ENCODE results near the gene INHBB. TPM values are rescaled to one million over a fixed set of nuclear protein-coding genes. Genes with fewer than 3 reads are reported as not detected.

INHBB gene
- 0.27 TPM for total RNA-seq (2021; ENCODE audit: unreplicated experiment)
- polyA plus RNA-seq (2012): 0.26 TPM in 2 replicates
- percentile 15 among the genes with signal in this experiment for Bru-seq, nascent RNA
- percentile 15 among the genes with signal in this experiment for BruChase-seq, experiment 1, labeled RNA remaining after a 6-hour chase
- percentile 29 among the genes with signal in this experiment for BruChase-seq, experiment 2, labeled RNA remaining after a 2-hour chase
- long read RNA-seq: 0 reads

DNA sequence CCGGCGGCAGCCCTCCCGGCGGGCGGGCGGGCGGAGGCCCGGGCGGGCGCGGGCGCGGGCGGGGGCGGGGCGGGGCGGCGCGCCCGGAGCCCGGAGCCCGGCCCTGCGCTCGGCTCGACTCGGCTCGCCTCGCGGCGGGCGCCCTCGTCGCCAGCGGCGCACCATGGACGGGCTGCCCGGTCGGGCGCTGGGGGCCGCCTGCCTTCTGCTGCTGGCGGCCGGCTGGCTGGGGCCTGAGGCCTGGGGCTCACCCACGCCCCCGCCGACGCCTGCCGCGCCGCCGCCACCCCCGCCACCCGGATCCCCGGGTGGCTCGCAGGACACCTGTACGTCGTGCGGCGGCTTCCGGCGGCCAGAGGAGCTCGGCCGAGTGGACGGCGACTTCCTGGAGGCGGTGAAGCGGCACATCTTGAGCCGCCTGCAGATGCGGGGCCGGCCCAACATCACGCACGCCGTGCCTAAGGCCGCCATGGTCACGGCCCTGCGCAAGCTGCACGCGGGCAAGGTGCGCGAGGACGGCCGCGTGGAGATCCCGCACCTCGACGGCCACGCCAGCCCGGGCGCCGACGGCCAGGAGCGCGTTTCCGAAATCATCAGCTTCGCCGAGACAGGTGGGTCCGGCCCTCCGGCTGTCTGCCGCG, at the start of gene INHBB:
TSS of gene INHBB (plus strand) at position 111 of the 641 bp plus-strand sequence. CDS start at position 164, 53 bp downstream.
- Histone ChIP-seq H3K27me3 (ENCODE audit: insufficient read depth, low read length) (no peaks in the 10 kb centered on the region), H3K9me2 (ENCODE audit: insufficient read depth) (no peaks in the 10 kb centered on the region), H3K36me3 (ENCODE audit: control insufficient read depth in 1 of 2, insufficient read depth in 2 of 2, low read length in 2 of 2) (no peaks in the 10 kb centered on the region), H3K4me2 (ENCODE audit: low read length) (peak within 1 kb of the TSS; percentile 91), H3K4me3 (replicated peaks in 1 of 2; ENCODE audit: low read depth in 1 of 2, low read length in 2 of 2) (peak within 1 kb of the TSS; percentile 38 to 57), H4K20me1 (ENCODE audit: insufficient read depth) (no peaks in the 10 kb centered on the region), H3K9ac (ENCODE audit: low read length) (peak within 1 kb of the TSS; percentile 20; the same call in 1 of the 2 replicates), H3K9me3 (ENCODE audit: control insufficient read depth in 1 of 2, insufficient read depth in 1 of 2, low read depth in 1 of 2, low read length in 2 of 2) (no peaks in the 10 kb centered on the region), H3K27ac (ENCODE audit: low read depth, low read length) (no peak within 1 kb of the TSS; the same call in 1 of the 2 replicates), H3K79me2 (ENCODE audit: insufficient read depth, low read length) (no peaks in the 10 kb centered on the region), H3K4me1 (ENCODE audit: control insufficient read depth in 1 of 2, insufficient read depth in 2 of 2, low read length in 2 of 2) (peaks cover 0 to 23% of the 10 kb centered on the region in 2 experiments; a peak in 2 of 4 replicates), H2AFZ (ENCODE audit: low read depth, low read length, poor library complexity, severe bottlenecking) (no peak within 1 kb of the TSS)
- no TSS peak for BruUV-seq (replicated peaks)
- ATAC-seq (no peak), DNase-seq (ENCODE audit: low read depth, low spot score) (no peak)
- POLR2A ChIA-PET: no interaction called here
- TF ChIP-seq POLR2AphosphoS5 (IDR thresholded peaks at IDR 0.05; ENCODE audit: low read depth, low read length): no peak
- no peak for TF ChIP-seq CEBPB (IDR thresholded peaks at IDR 0.05; ENCODE audit: low read depth)
- no peak for TF ChIP-seq EZH2phosphoT487 (IDR thresholded peaks at IDR 0.05; ENCODE audit: borderline replicate concordance)
- TF ChIP-seq POLR2A (IDR thresholded peaks at IDR 0.05; ENCODE audit: borderline replicate concordance, extremely low read depth, insufficient read depth, insufficient read length): no peak
- TF ChIP-seq, protein P1, sequence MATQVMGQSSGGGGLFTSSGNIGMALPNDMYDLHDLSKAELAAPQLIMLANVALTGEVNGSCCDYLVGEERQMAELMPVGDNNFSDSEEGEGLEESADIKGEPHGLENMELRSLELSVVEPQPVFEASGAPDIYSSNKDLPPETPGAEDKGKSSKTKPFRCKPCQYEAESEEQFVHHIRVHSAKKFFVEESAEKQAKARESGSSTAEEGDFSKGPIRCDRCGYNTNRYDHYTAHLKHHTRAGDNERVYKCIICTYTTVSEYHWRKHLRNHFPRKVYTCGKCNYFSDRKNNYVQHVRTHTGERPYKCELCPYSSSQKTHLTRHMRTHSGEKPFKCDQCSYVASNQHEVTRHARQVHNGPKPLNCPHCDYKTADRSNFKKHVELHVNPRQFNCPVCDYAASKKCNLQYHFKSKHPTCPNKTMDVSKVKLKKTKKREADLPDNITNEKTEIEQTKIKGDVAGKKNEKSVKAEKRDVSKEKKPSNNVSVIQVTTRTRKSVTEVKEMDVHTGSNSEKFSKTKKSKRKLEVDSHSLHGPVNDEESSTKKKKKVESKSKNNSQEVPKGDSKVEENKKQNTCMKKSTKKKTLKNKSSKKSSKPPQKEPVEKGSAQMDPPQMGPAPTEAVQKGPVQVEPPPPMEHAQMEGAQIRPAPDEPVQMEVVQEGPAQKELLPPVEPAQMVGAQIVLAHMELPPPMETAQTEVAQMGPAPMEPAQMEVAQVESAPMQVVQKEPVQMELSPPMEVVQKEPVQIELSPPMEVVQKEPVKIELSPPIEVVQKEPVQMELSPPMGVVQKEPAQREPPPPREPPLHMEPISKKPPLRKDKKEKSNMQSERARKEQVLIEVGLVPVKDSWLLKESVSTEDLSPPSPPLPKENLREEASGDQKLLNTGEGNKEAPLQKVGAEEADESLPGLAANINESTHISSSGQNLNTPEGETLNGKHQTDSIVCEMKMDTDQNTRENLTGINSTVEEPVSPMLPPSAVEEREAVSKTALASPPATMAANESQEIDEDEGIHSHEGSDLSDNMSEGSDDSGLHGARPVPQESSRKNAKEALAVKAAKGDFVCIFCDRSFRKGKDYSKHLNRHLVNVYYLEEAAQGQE (IDR thresholded peaks at IDR 0.05; ENCODE audit: low read depth): no peak
- no peak for TF ChIP-seq ZNF274 (IDR thresholded peaks at IDR 0.05; ENCODE audit: low read depth, low read length)
- TF ChIP-seq, protein P2, sequence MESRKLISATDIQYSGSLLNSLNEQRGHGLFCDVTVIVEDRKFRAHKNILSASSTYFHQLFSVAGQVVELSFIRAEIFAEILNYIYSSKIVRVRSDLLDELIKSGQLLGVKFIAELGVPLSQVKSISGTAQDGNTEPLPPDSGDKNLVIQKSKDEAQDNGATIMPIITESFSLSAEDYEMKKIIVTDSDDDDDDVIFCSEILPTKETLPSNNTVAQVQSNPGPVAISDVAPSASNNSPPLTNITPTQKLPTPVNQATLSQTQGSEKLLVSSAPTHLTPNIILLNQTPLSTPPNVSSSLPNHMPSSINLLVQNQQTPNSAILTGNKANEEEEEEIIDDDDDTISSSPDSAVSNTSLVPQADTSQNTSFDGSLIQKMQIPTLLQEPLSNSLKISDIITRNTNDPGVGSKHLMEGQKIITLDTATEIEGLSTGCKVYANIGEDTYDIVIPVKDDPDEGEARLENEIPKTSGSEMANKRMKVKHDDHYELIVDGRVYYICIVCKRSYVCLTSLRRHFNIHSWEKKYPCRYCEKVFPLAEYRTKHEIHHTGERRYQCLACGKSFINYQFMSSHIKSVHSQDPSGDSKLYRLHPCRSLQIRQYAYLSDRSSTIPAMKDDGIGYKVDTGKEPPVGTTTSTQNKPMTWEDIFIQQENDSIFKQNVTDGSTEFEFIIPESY (IDR thresholded peaks at IDR 0.05; ENCODE audit: extremely low read depth, insufficient replicate concordance, low read length): no peak
- no peak for TF ChIP-seq EGR1 (IDR thresholded peaks at IDR 0.05; ENCODE audit: low read depth)
- no peak for TF ChIP-seq YY1 (IDR thresholded peaks at IDR 0.05; ENCODE audit: extremely low read depth, insufficient replicate concordance, low read depth, low read length)
- TF ChIP-seq EZH2 (IDR thresholded peaks at IDR 0.05): no peak
- no peak for TF ChIP-seq SIN3A (IDR thresholded peaks at IDR 0.05; ENCODE audit: low read depth)
- TF ChIP-seq, protein P3, sequence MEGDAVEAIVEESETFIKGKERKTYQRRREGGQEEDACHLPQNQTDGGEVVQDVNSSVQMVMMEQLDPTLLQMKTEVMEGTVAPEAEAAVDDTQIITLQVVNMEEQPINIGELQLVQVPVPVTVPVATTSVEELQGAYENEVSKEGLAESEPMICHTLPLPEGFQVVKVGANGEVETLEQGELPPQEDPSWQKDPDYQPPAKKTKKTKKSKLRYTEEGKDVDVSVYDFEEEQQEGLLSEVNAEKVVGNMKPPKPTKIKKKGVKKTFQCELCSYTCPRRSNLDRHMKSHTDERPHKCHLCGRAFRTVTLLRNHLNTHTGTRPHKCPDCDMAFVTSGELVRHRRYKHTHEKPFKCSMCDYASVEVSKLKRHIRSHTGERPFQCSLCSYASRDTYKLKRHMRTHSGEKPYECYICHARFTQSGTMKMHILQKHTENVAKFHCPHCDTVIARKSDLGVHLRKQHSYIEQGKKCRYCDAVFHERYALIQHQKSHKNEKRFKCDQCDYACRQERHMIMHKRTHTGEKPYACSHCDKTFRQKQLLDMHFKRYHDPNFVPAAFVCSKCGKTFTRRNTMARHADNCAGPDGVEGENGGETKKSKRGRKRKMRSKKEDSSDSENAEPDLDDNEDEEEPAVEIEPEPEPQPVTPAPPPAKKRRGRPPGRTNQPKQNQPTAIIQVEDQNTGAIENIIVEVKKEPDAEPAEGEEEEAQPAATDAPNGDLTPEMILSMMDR (IDR thresholded peaks at IDR 0.05 in 2 of 3, conservative IDR thresholded peaks at IDR 0.05 in 1 of 3; ENCODE audit: borderline replicate concordance in 1 of 3, insufficient read depth in 1 of 3, low read depth in 2 of 3, low read length in 2 of 3): no peak
- intact Hi-C loops (cut with micrococcal nuclease): loop anchor here (10.0 kb wide), 2 partner anchors 89 to 179 kb away; no protein-coding TSS in a partner anchor
- CTCF ChIA-PET: no interaction called here
- RAD21 ChIA-PET (ENCODE audit: low non-redundant PET in 1 of 2, low total read pairs in 2 of 2, uncharacterized antibody in 2 of 2, unreplicated experiment in 2 of 2): no interaction called here

All from HCT116 (cell line).